Motor neuron (in vitro differentiated cells): ENCODE results near the gene THBS4. TPM values are rescaled to one million over a fixed set of nuclear protein-coding genes. Genes with fewer than 3 reads are reported as not detected.

Source experiments
- ATAC-seq, 8 experiments: fragments of 200-7000 bp; cut with Tn5 transposase; replicated peaks in 6 of 8; 2 replicates each; pipeline ENCODE4 v1.8.0; 2021; ENCODE audit warnings: mild to moderate bottlenecking in 8 of 8, moderate library complexity in 8 of 8
- H3K27ac ChIP-seq, 2 donors: fragments of 250-450 bp; sonication (Bioruptor Pico); 2 replicates each; pipeline ENCODE4 v1.9.0; 2021; ENCODE audit warnings: antibody characterized with exemption in 2 of 2, mild to moderate bottlenecking in 2 of 2, moderate library complexity in 1 of 2
- H3K4me1 ChIP-seq, 2 donors: fragments of 250-450 bp; sonication (Bioruptor Pico); replicated peaks in 1 of 2; 2 replicates each; pipeline ENCODE4 v1.6.1; 2021; ENCODE audit warnings: antibody characterized with exemption in 2 of 2, mild to moderate bottlenecking in 2 of 2, moderate library complexity in 1 of 2
- H3K4me3 ChIP-seq, 5 donors: fragments of 250-450 bp; sonication (Bioruptor Pico); 2 replicates each; pipeline ENCODE4 v1.9.0; 2021; ENCODE audit warnings: antibody characterized with exemption in 5 of 5, mild to moderate bottlenecking in 5 of 5, moderate library complexity in 4 of 5
- WGBS, 10 experiments: fragments of 450-650 bp; shearing (Covaris generic); methylation state at CpG; one replicate each; pipeline ENCODE4 v1.0.0; 2022; 5-methylcytosine and 5-hydroxymethylcytosine counted together
- in situ Hi-C, 9 experiments: fragments of 400-800 bp; cut with MboI; loops; one replicate each; pipeline ENCODE4 v1.15.0; 2021; ENCODE audit warnings: low sequenced_read_pairs in 9 of 9, low pct_unique_long_range_greater_than_20kb in 2 of 9; ENCODE audit not compliant: unreplicated experiment in 9 of 9
- total RNA-seq, 8 experiments: library from RNA; unstranded; fragments of 300-600 nt; gene quantifications; 2 replicates each; pipeline versions ENCODE4 v1.2.3 to v1.2.4, GENCODE V29; 2022

THBS4 gene
- total RNA-seq, 8 experiments from 2014 or later: 3.9 to 21.1 (median 10.3) TPM

GRCh38 chr5:80070338-80071056 lies 35.3 kb downstream of the THBS4 start:
- H3K27ac ChIP-seq: no peak overlapping the region
- no peak for ATAC-seq
- 72 to 100% (median 92%) methylated on average over 1 to 4 of the region's 10 CpGs; no CpG with 5 or more reads in 2 of the 10 experiments for WGBS, 10 experiments
- H3K4me3 ChIP-seq: no peak overlapping the region
- peaks cover 10 to 19% of the 10 kb centered on the region in 2 donors for H3K4me1 ChIP-seq
- in situ Hi-C loops: no loop called here

- no peak for ATAC-seq
- no peak overlapping the region for H3K27ac ChIP-seq
- 0 to 100% (median 75%) methylated on average over 1 to 2 of the region's 2 CpGs; no CpG with 5 or more reads in 3 of the 10 experiments for WGBS, 10 experiments
- peaks cover 10 to 19% of the 10 kb centered on the region in 2 donors for H3K4me1 ChIP-seq
- in situ Hi-C loops: no loop called here
- no peak overlapping the region for H3K4me3 ChIP-seq
Measured at GRCh38 chr5:80071510-80072021, 36.4 kb downstream of the THBS4 start.

GRCh38 chr5:80072103-80073073 lies 37.2 kb downstream of the THBS4 start:
- Histone ChIP-seq H3K4me1 (peaks cover 8 to 18% of the 10 kb centered on the region in 2 donors), H3K4me3 (no peak overlapping the region), H3K27ac (no peak overlapping the region)
- in situ Hi-C loops: no loop called here
- no peak for ATAC-seq
- WGBS, 10 experiments: 52 to 97% (median 82%) methylated on average over 3 to 8 of the region's 10 CpGs; no CpG with 5 or more reads in 1 of the 10 experiments

DNA sequence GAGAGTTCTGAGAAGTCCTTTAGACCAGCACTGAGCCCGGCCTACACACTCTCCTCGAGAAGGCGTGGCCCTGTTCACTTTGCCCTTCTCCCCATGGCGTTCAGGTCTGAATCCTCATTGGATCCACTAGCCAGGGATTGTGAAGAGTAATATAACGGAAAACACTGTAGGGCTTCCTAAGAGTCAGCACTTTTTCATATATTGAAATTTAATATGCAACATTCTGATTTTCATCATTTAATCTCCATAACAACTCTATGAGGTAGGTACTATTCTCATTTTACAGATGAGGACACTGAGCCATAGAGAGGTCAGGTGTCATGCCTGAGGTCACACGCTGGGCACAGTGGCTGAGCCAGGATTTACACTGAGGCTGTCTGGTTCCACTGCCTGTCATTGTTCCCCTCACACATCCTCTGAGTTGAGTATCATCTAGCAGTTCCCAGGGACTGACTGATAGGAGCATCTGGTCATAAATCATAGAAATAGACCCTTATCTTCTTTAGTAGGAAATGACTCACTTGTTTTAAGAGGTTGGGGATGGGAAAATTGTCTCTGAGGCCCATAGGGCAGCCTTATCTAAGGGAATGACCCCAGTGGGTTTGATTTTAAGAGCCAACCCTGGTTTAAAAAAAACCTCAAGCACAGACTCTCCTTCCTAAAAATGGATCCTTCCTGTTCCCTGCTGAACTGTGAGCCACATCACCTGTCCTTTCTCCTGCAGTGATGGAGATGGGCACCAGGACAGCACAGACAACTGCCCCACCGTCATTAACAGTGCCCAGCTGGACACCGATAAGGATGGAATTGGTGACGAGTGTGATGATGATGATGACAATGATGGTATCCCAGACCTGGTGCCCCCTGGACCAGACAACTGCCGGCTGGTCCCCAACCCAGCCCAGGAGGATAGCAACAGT lies 41.2 kb downstream of the THBS4 start:
- WGBS, 10 experiments: 69 to 100% (median 86%) methylated on average over 1 to 6 of the region's 10 CpGs; no CpG with 5 or more reads in 3 of the 10 experiments
- Histone ChIP-seq H3K4me3 (no peak overlapping the region), H3K4me1 (no peaks in the 10 kb centered on the region), H3K27ac (no peak overlapping the region)
- no peak for ATAC-seq
- in situ Hi-C loops: loop anchor here in 3 of 9 experiments (25.0 kb wide), 3 partner anchors 186 to 1039 kb away; partner anchors contain the start of gene SERINC5 (in 1 of the 3)

DNA sequence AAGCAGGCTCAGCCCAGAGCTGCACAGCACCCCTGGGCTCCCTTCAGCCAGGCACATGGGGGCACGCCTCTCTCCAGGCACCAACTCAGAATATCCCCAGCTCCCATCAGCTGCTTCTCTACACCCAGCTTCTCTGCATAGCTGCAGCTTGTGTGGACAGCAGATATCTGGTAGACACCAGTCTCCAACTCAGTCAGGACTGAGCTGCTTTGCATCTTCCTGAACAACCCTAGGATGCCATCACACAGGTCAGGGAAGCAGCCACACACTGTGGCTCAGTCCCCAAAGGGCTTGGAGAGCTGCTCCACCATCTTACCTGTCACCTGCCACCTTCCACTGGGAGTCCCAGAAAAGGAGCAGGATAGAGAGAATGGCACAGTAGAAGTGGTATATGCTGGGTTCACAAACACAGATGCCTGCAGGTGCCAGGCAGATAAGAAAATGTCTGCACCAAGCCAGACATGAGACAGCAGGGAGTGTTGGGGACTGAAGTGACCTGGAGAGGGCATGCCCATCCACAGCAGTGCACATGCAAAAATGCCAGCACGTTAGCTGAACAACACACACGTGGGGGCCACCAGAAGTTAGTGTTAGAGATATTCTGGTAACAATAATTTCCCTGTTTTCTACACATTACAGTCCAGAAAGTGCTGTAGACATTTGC lies 42.0 kb downstream of the THBS4 start:
- in situ Hi-C loops: loop anchor here in 3 of 9 experiments (25.0 kb wide), 3 partner anchors 185 to 1040 kb away; partner anchors contain the start of gene SERINC5 (in 1 of the 3)
- ATAC-seq: no peak
- 29 to 100% (median 83%) methylated on average over 1 to 2 of the region's 3 CpGs; no CpG with 5 or more reads in 5 of the 10 experiments for WGBS, 10 experiments
- Histone ChIP-seq H3K4me1 (no peaks in the 10 kb centered on the region), H3K27ac (no peak overlapping the region), H3K4me3 (no peak overlapping the region)

- Histone ChIP-seq H3K4me1 (peaks cover 0 to 3% of the 10 kb centered on the region in 2 donors), H3K4me3 (no peak overlapping the region), H3K27ac (no peak overlapping the region)
- no peak for ATAC-seq
- WGBS, 10 experiments: 81 to 100% (median 83%) methylated on average over 1 to 4 of the region's 4 CpGs; no CpG with 5 or more reads in 3 of the 10 experiments
- in situ Hi-C loops: loop anchor here in 3 of 9 experiments (25.0 kb wide), 3 partner anchors 183 to 1042 kb away; partner anchors contain the start of gene SERINC5 (in 1 of the 3)
Measured at GRCh38 chr5:80078921-80079320, 43.8 kb downstream of the THBS4 start.

GRCh38 chr5:80082281-80082680 lies 47.1 kb downstream of the THBS4 start:
- in situ Hi-C loops: loop anchor here in 4 of 9 experiments (10.0 to 25.0 kb wide), 4 partner anchors 180 to 1045 kb away; partner anchors contain the start of gene SERINC5 (in 1 of the 4)
- 30 to 98% (median 91%) methylated on average over 2 to 12 of the region's 15 CpGs; no CpG with 5 or more reads in 2 of the 10 experiments for WGBS, 10 experiments
- H3K27ac ChIP-seq: no peak overlapping the region
- H3K4me3 ChIP-seq: no peak overlapping the region
- ATAC-seq: no peak
- peaks cover 0 to 3% of the 10 kb centered on the region in 2 donors for H3K4me1 ChIP-seq

DNA sequence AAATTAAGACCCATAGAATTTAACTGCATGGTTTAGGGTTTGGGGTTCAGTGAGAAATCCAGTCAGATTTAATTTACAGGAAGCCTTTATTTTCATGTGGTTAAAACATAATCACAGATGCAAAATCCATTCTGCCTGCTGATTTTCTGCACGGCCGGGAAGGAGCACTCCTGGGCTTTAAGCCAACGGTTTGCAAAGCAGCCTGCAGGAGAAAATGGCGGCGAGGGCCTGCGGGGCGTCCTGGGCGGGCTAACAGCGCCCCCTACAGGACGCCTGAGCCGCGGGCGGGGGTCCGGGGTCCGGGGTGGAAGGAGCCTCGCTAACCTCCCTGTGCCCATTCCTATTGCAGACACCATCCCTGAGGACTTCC lies 47.6 kb downstream of the THBS4 start:
- no peak overlapping the region for H3K27ac ChIP-seq
- in situ Hi-C loops: loop anchor here in 4 of 9 experiments (10.0 to 25.0 kb wide), 4 partner anchors 180 to 1045 kb away; partner anchors contain the start of gene SERINC5 (in 1 of the 4)
- no peak overlapping the region for H3K4me3 ChIP-seq
- H3K4me1 ChIP-seq: peaks cover 0 to 3% of the 10 kb centered on the region in 2 donors
- peak in 6 of 8 experiments; percentile 16 to 90 (median 81) for ATAC-seq
- 10 to 50% (median 29%) methylated on average over 1 to 4 of the region's 16 CpGs; no CpG with 5 or more reads in 6 of the 10 experiments for WGBS, 10 experiments

- WGBS, 10 experiments: 2 to 81% (median 33%) methylated on average over 3 to 11 of the region's 19 CpGs; no CpG with 5 or more reads in 1 of the 10 experiments
- H3K4me3 ChIP-seq: no peak overlapping the region
- ATAC-seq: peak; percentile 67 to 84 (median 72)
- in situ Hi-C loops: loop anchor here in 4 of 9 experiments (10.0 to 25.0 kb wide), 4 partner anchors 179 to 1046 kb away; partner anchors contain the start of gene SERINC5 (in 1 of the 4)
- no peak overlapping the region for H3K27ac ChIP-seq
- H3K4me1 ChIP-seq: peaks cover 0 to 3% of the 10 kb centered on the region in 2 donors
Measured at GRCh38 chr5:80083101-80083890, 48.1 kb downstream of the THBS4 start.

GRCh38 chr5:80090884-80091166 lies 55.7 kb downstream of the THBS4 start:
- no peak overlapping the region for H3K4me3 ChIP-seq
- in situ Hi-C loops: loop anchor here in 4 of 9 experiments (10.0 to 25.0 kb wide), 5 partner anchors 171 to 1054 kb away; partner anchors contain the start of gene SERINC5 (in 1 of the 4)
- no peak for ATAC-seq

More at GRCh38 chr5:80090884-80091166, 55.7 kb downstream of the THBS4 start:
- Histone ChIP-seq H3K27ac (no peak overlapping the region), H3K4me1 (peaks cover 0 to 9% of the 10 kb centered on the region in 2 donors)
- 20 to 100% (median 96%) methylated on average over 1 to 4 of the region's 5 CpGs; no CpG with 5 or more reads in 4 of the 10 experiments for WGBS, 10 experiments
